ENCODE measurements around the gene HHLA2.

The HHLA2 gene

GRCh38 chr3:108334701-108335100 lies 38.4 kb downstream of the HHLA2 start:
- Histone ChIP-seq H3K27ac (no peak overlapping the region), H3K27me3 (ENCODE audit: insufficient read depth, low read depth, severe bottlenecking) (no peaks in the 10 kb centered on the region), H3K4me3 (ENCODE audit: low read depth, low read length) (no peak overlapping the region), H3K36me3 (no peaks in the 10 kb centered on the region), H3K9me3 (ENCODE audit: severe bottlenecking) (no peaks in the 10 kb centered on the region)
- DNase-seq = no peak
- no peak for TF ChIP-seq CTCF (IDR thresholded peaks at IDR 0.05; ENCODE audit: low read depth, low read length)

GRCh38 chr3:108338901-108339545 lies 42.7 kb downstream of the HHLA2 start:
- no peak for DNase-seq
- no peaks in the 10 kb centered on the region for H3K36me3 ChIP-seq
- H3K27ac ChIP-seq = no peak overlapping the region
- no peak for TF ChIP-seq CTCF (IDR thresholded peaks at IDR 0.05; ENCODE audit: low read depth, low read length)
- H3K27me3 ChIP-seq (ENCODE audit: insufficient read depth, low read depth, severe bottlenecking) = no peaks in the 10 kb centered on the region
- H3K9me3 ChIP-seq (ENCODE audit: severe bottlenecking) = no peaks in the 10 kb centered on the region
- H3K4me3 ChIP-seq (ENCODE audit: low read depth, low read length) = no peak overlapping the region

- no peak for TF ChIP-seq CTCF (IDR thresholded peaks at IDR 0.05; ENCODE audit: low read depth, low read length)
- no peak for DNase-seq
- H3K4me3 ChIP-seq (ENCODE audit: low read depth, low read length) = no peak overlapping the region
- no peak overlapping the region for H3K27ac ChIP-seq
- no peaks in the 10 kb centered on the region for H3K9me3 ChIP-seq (ENCODE audit: severe bottlenecking)
- H3K27me3 ChIP-seq (ENCODE audit: insufficient read depth, low read depth, severe bottlenecking) = no peaks in the 10 kb centered on the region
- no peaks in the 10 kb centered on the region for H3K36me3 ChIP-seq
Observed at GRCh38 chr3:108341911-108342310, 45.6 kb downstream of the HHLA2 start.

- Histone ChIP-seq H3K27ac (no peak overlapping the region), H3K27me3 (ENCODE audit: insufficient read depth, low read depth, severe bottlenecking) (no peaks in the 10 kb centered on the region), H3K9me3 (ENCODE audit: severe bottlenecking) (no peaks in the 10 kb centered on the region), H3K4me3 (ENCODE audit: low read depth, low read length) (no peak overlapping the region), H3K36me3 (no peaks in the 10 kb centered on the region)
- DNase-seq = no peak
- no peak for TF ChIP-seq CTCF (IDR thresholded peaks at IDR 0.05; ENCODE audit: low read depth, low read length)
Observed at GRCh38 chr3:108342837-108343486, 46.6 kb downstream of the HHLA2 start.

GRCh38 chr3:108343491-108343890 lies 47.1 kb downstream of the HHLA2 start:
- no peak for TF ChIP-seq CTCF (IDR thresholded peaks at IDR 0.05; ENCODE audit: low read depth, low read length)
- H3K27ac ChIP-seq = no peak overlapping the region
- no peak overlapping the region for H3K4me3 ChIP-seq (ENCODE audit: low read depth, low read length)
- H3K27me3 ChIP-seq (ENCODE audit: insufficient read depth, low read depth, severe bottlenecking) = no peaks in the 10 kb centered on the region
- no peaks in the 10 kb centered on the region for H3K9me3 ChIP-seq (ENCODE audit: severe bottlenecking)
- DNase-seq = no peak
- no peaks in the 10 kb centered on the region for H3K36me3 ChIP-seq
